Measurements from ENCODE around the gene HIBADH. TPM values are rescaled to one million over a fixed set of nuclear protein-coding genes. Genes with fewer than 3 reads are reported as not detected.

The HIBADH gene
- total RNA-seq, 3 donors from 2014 or later = 26.2 to 49.2 (median 30.1) TPM

DNA sequence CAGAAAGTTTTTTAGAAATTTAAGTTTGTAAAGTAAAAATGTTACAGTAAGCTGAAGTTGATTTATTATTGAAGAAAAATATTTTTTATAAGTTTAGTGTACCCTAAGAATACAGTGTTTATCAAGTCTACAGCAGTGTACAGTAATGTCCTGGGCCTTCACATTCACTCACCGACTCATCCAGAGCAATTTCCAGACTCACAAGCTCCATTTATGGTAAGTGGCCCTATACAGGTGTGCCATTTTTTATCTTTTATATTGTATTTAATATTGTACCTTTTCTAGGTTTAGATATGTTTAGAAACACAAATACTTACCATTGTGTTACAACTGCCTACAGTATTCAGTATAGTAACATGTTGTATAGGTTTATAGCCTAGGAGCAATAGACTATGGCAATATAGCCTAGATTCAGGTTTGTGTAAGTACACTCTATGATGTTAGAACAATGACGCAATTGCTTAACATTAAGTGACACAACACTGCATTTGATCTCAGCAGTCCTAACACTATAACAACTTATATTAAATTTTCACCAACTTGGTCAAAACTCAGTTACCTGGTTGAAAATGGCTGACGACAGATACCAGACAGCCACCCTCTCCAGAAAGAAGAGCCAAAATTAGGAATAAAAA lies 45.7 kb downstream of the HIBADH start:
- Histone ChIP-seq H3K9me3 (peaks cover 32% of the 10 kb centered on the region), H3K4me3 (no peak overlapping the region), H3K4me1 (ENCODE audit: low read depth) (no peaks in the 10 kb centered on the region), H3K36me3 (ENCODE audit: low read depth) (no peaks in the 10 kb centered on the region)
- no peak for DNase-seq
- TF ChIP-seq, protein P1, sequence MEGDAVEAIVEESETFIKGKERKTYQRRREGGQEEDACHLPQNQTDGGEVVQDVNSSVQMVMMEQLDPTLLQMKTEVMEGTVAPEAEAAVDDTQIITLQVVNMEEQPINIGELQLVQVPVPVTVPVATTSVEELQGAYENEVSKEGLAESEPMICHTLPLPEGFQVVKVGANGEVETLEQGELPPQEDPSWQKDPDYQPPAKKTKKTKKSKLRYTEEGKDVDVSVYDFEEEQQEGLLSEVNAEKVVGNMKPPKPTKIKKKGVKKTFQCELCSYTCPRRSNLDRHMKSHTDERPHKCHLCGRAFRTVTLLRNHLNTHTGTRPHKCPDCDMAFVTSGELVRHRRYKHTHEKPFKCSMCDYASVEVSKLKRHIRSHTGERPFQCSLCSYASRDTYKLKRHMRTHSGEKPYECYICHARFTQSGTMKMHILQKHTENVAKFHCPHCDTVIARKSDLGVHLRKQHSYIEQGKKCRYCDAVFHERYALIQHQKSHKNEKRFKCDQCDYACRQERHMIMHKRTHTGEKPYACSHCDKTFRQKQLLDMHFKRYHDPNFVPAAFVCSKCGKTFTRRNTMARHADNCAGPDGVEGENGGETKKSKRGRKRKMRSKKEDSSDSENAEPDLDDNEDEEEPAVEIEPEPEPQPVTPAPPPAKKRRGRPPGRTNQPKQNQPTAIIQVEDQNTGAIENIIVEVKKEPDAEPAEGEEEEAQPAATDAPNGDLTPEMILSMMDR (IDR thresholded peaks at IDR 0.05) = no peak
- ATAC-seq = peak; percentile 74
- intact Hi-C loops (cut with DNase I, micrococcal nuclease) = no loop called here

DNA sequence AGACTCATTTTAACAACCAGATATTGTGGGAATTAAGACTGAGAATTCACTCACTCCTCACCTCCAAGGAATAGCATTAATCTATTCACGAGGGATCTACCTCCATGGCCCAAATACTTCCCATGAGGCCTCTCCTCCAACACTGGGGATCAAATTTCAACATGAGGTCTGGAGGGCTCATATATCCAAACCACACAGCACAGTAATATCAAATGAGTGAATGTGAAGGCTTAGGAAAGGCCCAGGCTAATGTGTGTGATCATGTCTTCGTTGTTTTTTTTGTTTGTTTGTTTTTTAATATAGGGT lies 46.5 kb downstream of the HIBADH start:
- Histone ChIP-seq H3K4me1 (ENCODE audit: low read depth) (no peaks in the 10 kb centered on the region), H3K36me3 (ENCODE audit: low read depth) (no peaks in the 10 kb centered on the region), H3K4me3 (no peak overlapping the region), H3K9me3 (peaks cover 25% of the 10 kb centered on the region)
- ATAC-seq = no peak
- intact Hi-C loops (cut with DNase I, micrococcal nuclease) = no loop called here
- DNase-seq = no peak
- TF ChIP-seq, protein P1 (IDR thresholded peaks at IDR 0.05) = no peak

DNA sequence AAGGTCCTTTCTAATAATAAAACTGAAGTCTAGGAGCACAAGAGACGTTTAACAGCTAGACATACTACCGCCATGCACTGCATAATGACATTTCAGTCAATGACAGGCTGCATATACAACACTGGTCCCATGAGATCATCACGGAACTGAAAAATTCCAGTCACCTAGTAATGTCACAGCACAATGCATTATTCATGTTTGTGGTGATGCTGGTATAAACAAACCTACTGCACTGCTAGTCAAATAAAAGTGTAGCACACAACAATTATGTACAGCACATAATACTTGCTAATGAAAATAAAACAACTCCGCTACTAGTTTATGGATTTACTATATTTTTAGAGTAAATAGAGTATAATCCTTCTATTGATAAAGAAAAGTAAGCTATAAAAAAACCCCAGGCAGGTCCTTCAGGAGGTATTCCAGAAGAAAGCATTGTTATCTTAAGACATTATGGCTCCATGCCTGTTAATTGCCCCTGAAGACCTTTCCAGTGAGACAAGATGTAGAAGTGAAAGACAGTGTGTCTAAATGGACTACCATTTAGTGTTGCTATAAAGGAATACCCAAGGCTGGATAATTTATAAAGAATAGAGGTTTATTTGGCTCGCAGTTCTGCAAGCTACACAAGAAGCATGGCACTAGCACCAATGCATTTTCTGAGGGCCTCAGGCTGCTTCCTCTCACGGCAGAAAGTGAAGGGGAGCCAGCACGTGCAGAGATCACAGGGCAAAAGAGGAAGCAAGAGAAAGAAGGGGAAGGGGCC lies 47.1 kb downstream of the HIBADH start:
- no peaks in the 10 kb centered on the region for H3K4me1 ChIP-seq (ENCODE audit: low read depth)
- peaks cover 20% of the 10 kb centered on the region for H3K9me3 ChIP-seq
- ATAC-seq = no peak
- H3K36me3 ChIP-seq (ENCODE audit: low read depth) = no peaks in the 10 kb centered on the region
- TF ChIP-seq, protein P1 (IDR thresholded peaks at IDR 0.05) = no peak
- intact Hi-C loops (cut with DNase I, micrococcal nuclease) = no loop called here
- DNase-seq = no peak
- H3K4me3 ChIP-seq = no peak overlapping the region

DNA sequence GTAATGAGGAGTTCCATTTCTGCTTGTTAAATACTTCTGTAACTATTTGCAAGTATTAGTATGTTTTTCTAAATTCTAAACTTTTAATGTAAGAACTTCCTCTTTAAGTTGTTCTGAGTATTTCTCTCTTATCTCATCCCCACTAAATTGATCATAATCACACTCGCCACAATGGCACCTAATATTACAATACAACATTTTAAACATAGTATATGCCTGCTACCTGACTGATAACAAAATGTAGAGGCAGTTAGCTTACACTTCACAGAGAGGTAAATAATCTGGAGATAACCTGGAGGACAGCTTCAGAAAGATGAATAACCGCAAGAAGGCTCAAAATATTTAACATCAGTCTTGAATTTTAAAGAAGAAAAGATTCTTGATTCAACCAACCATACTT lies 48.6 kb downstream of the HIBADH start:
- TF ChIP-seq, protein P1 (IDR thresholded peaks at IDR 0.05) = no peak
- H3K36me3 ChIP-seq (ENCODE audit: low read depth) = no peaks in the 10 kb centered on the region
- intact Hi-C loops (cut with DNase I, micrococcal nuclease) = no loop called here
- H3K4me3 ChIP-seq = no peak overlapping the region
- DNase-seq = no peak
- peaks cover 5% of the 10 kb centered on the region for H3K9me3 ChIP-seq
- no peaks in the 10 kb centered on the region for H3K4me1 ChIP-seq (ENCODE audit: low read depth)
- no peak for ATAC-seq

DNA sequence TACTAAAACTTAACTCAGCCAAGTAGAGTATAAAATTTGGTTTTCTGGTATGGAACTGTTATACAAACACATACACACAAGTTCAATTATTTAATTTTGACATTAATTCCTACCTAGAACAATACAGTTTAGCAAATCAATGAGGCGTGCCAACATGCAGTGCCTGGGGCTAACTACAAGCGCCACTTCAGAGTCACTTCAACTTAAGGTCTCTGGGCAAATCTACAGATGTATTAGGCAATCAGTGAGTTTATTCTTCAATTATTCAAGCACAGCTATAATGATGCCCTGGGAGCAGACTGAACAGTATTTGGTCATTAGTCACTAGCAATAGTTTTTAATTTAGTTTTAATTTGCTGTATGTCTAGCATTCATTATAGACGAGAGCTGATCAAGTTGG lies 51.6 kb downstream of the HIBADH start:
- no peak for DNase-seq
- TF ChIP-seq, protein P1 (IDR thresholded peaks at IDR 0.05) = no peak
- no peak for ATAC-seq
- intact Hi-C loops (cut with DNase I, micrococcal nuclease) = no loop called here
- H3K4me3 ChIP-seq = no peak overlapping the region
- peaks cover 2% of the 10 kb centered on the region for H3K4me1 ChIP-seq (ENCODE audit: low read depth)
- H3K36me3 ChIP-seq (ENCODE audit: low read depth) = no peaks in the 10 kb centered on the region
- H3K9me3 ChIP-seq = no peaks in the 10 kb centered on the region

Measured in mucosa of descending colon (tissue), 3 donors.